HCT116 (cell line): Measurements from ENCODE around the gene PRKACG.

Source experiments
- CEBPB ChIP-seq: IDR thresholded peaks from 2 replicates; pipeline ENCODE4 v1.6.1; 2012; ENCODE audit warnings: low read depth
- CTCF ChIP-seq, 3 experiments: fragments of 200-600 bp in 1 of 3; sonication (generic) in 1 of 3; IDR thresholded peaks in 2 of 3; conservative IDR thresholded peaks in 1 of 3; 2 replicates each; pipeline ENCODE4 v1.5.1; 2012 to 2017; ENCODE audit warnings: low read depth in 2 of 3, low read length in 2 of 3, antibody characterized with exemption in 1 of 3, borderline replicate concordance in 1 of 3, control low read depth in 1 of 3, mild to moderate bottlenecking in 1 of 3, mixed read lengths in 1 of 3, mixed run types in 1 of 3, moderate library complexity in 1 of 3; ENCODE audit not compliant: insufficient read depth in 1 of 3
- EGR1 ChIP-seq: IDR thresholded peaks from 2 replicates; pipeline ENCODE4 v1.6.1; 2012; ENCODE audit warnings: low read depth
- JUND ChIP-seq: IDR thresholded peaks from 2 replicates; pipeline ENCODE4 v1.6.1; 2012
- SRF ChIP-seq: IDR thresholded peaks from 2 replicates; pipeline ENCODE4 v1.6.1; 2012; ENCODE audit warnings: low read depth
- TCF7L2 ChIP-seq: IDR thresholded peaks from 2 replicates; pipeline ENCODE4 v1.7.0; 2011; ENCODE audit warnings: borderline replicate concordance, inconsistent platforms; ENCODE audit not compliant: insufficient read depth, insufficient read length; ENCODE audit errors: extremely low read depth
- YY1 ChIP-seq: IDR thresholded peaks from 2 replicates; pipeline ENCODE4 v1.6.1; 2011; ENCODE audit warnings: low read length, low read depth, moderate library complexity, mild to moderate bottlenecking; ENCODE audit not compliant: insufficient replicate concordance; ENCODE audit errors: extremely low read depth
- ZNF274 ChIP-seq: fragments of 200-500 bp; sonication (Bioruptor generic); IDR thresholded peaks from 2 replicates; pipeline ENCODE4 v1.6.1; 2014; ENCODE audit warnings: mild to moderate bottlenecking, low read depth, low read length, inconsistent platforms
- TF ChIP-seq, protein P1 (sequence below): IDR thresholded peaks from 2 replicates; pipeline ENCODE4 v1.6.1; 2012

DNA sequence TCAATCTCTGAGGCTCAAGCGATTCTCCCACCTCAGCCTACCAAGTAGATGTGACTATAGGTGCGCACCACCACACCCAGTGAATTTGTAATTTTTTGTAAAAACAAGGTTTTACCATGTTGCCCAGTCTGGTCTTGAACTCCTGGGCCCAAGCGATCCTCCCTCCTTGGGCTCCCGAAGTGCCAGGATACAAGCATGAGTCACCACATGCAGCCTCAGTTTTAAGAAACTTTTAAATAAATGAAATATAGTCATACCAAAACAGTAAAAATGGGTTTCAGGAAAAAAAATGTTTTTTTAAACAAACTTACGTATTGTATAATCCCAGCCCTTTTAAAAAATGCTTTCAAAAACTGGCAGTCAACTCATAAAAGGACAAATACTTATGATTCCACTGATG is 48.3 kb upstream of the PRKACG start:
- TF ChIP-seq CTCF (IDR thresholded peaks at IDR 0.05 in 2 of 3, conservative IDR thresholded peaks at IDR 0.05 in 1 of 3; ENCODE audit: borderline replicate concordance in 1 of 3, insufficient read depth in 1 of 3, low read depth in 2 of 3, low read length in 2 of 3) (no peak), JUND (no peak), ZNF274 (no peak), CEBPB (no peak), YY1 (no peak), EGR1 (no peak), TCF7L2 (no peak), SRF (no peak)
- TF ChIP-seq, protein P1, sequence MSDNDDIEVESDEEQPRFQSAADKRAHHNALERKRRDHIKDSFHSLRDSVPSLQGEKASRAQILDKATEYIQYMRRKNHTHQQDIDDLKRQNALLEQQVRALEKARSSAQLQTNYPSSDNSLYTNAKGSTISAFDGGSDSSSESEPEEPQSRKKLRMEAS, result no peak
